Left colon (tissue), 2 donors: ENCODE measurements around the gene BHMT. TPM values are rescaled to one million over a fixed set of nuclear protein-coding genes. Genes with fewer than 3 reads are reported as not detected.
"Not testable (repeated sequence)": the region's sequence is repeated elsewhere in the genome, so short reads cannot be mapped to it uniquely, and the experiment has no call there.

Experiments used
- ATAC-seq: fragments of 200-7000 bp; cut with Tn5 transposase; one replicate; pipeline ENCODE4 v1.9.1; 2020; ENCODE audit warnings: mild to moderate bottlenecking, moderate library complexity
- DNase-seq, 2 donors: peaks; one replicate each; pipeline ENCODE4 v3.0.0-alpha.2; 2020
- intact Hi-C, 2 donors: fragments of 100-400 bp; cut with DNase I in 1 of 2; cut with micrococcal nuclease in 1 of 2; formaldehyde crosslinking; loops; one replicate each; pipeline versions ENCODE4 v1.11.2 to v1.14.0; 2022; cut with DNase I, micrococcal nuclease
- total RNA-seq, 2 donors: library from RNA; stranded (reverse); fragmentation: NEBNext Ultra II Directional; extraction: Animal tissue kit (Norgen Biotek cat#: 25700); gene quantifications; one replicate each; pipeline ENCODE4 v1.2.1, GENCODE V29; 2021
- donor health status: DM: no; HTN: no; CAD: no.
- donor health status: DM: yes; HTN: yes; CAD: no.

Gene BHMT
- total RNA-seq, 2 donors from 2014 or later: 0.28 TPM; not detected in 1

- ATAC-seq (no peak), DNase-seq (no peak)
- intact Hi-C loops: no loop called here
Measured at GRCh38 chr5:79157305-79157704, 45.7 kb downstream of the BHMT start.

- not testable (repeated sequence) for ATAC-seq
Measured at GRCh38 chr5:79161647-79162046, 50.0 kb downstream of the BHMT start.

DNA sequence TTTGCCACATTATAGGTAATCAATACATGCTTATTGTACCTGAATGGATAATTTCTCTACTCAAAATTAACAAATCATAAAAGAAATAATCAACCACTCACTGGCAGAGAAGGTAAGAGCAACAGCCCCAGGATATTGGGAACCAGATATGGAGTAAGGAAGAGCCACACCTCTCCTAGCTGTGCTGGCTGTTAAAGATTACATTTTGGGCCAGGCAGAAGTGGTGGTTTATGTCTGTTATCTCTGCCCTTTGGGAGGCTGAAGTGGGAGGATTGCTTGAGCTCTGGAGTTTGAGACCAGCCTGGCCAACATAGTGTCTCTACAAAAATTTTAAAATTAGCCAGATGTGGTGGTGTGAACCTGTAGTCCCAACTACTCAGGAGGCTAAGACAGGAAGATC lies 56.4 kb downstream of the BHMT start:
- intact Hi-C loops: no loop called here
- ATAC-seq: no peak
- DNase-seq: no peak

More at GRCh38 chr5:79161647-79162046, 50.0 kb downstream of the BHMT start:
- intact Hi-C loops, DNase-seq: not testable (repeated sequence)

DNA sequence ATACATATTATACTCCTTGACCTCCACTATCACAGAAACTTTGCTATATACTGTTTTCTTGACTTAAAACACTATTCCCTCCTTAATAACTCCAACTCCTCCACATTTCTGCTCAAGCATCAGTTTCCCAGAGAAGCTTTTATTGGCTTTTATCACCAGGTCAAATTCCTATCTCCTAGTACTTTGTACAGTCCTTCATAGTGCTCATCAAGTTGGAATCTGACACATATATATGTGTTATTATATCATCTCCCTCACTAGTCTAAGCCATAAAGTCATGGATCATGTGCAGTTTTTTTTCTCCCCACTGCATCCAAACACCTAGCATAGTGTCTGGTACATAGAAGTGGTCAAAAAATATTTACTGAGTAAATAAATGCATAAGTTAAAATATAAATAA lies 59.1 kb downstream of the BHMT start:
- DNase-seq: no peak
- ATAC-seq: peak; percentile 67
- intact Hi-C loops: no loop called here

DNA sequence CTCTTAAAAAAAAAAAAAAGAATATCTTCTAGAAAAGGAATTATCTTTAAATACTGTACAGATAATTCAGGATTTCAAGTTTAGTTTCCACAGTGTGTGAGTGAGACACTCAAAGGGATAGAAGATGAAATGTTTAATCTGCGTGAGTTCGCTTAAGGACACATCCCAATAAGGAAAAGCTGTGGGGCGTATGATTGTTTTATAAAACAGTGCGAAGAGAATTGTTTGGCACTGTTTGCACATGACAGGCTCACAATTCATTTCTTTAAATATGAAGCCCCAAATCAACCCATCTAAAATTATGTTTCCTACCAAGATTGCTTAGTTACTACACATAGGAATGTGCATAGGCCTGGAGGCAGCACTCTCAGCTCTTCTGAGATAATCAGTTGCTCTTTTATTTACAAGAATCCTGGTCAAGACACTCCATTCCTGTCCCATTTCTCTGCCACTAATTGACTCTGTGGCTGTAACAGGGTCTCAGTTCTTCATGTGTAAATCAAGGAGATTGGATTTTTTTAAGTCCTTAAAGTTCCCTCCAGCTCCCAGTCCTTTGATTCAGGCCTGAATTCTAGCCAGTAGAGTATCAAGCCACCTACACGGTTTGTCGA lies 60.1 kb downstream of the BHMT start:
- DNase-seq (no peak), ATAC-seq (peak; percentile 58)
- intact Hi-C loops: no loop called here

GRCh38 chr5:79172269-79172668 lies 60.7 kb downstream of the BHMT start:
- intact Hi-C loops: no loop called here
- no peak for DNase-seq
- ATAC-seq: no peak

DNA sequence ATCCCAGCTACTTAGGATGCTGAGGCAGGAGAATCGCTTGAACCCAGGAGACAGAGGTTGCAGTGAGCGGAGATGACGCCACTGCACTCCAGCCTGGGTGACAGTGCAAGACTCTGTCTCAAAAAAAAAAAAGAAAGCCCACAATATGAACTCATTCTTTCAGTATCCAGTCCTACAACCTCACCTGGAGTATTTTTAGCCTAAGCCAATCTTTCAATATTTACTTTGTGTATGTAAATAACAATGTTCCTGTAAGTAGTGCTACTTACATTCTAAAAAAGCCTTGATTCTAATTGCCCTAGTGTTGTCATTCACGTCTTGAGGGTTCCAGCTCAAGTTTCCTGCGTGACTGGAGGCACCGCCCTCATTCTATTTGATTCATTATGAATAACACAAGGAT lies 62.0 kb downstream of the BHMT start:
- DNase-seq: no peak
- peak; percentile 87 for ATAC-seq
- intact Hi-C loops: no loop called here

GRCh38 chr5:79180449-79180848 lies 68.8 kb downstream of the BHMT start:
- intact Hi-C loops, ATAC-seq: not testable (repeated sequence)

DNA sequence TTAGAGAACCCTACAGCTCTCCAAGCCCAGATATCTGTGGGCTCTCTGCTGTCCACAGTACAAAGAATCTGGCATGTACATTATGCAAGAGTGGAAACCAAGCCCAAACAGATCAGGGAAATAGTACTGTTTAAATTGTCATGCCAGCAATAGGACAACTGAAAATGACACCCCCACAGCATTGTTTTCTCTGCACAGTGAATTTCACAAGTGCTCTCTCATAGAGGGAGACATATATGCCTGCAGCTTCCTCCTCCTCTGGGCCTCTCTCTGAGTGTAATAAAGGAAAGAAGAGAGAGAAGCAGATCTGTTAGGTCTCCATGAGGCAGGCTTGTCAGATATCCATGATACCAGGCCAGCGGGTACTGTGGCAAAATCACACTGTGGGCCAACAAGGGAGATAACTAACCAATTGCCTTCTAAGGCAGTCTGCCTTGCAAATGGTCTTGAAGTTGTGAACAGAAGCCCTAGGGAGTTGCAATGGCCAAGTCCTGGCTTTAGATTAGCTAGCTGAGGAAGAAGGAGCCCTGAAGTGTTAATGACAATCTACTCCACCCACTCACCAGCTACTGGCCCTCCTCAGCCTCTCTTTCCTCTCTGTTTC lies 69.9 kb downstream of the BHMT start:
- DNase-seq (no peak), ATAC-seq (no peak)
- intact Hi-C loops: no loop called here

More at GRCh38 chr5:79180449-79180848, 68.8 kb downstream of the BHMT start:
- not testable (repeated sequence) for DNase-seq

Other genes starting within 250 kb of the BHMT start
- 1 to 10 TPM; 8.2 to 9.7 TPM for gene ARSB, start 126.5 kb upstream of the BHMT start, total RNA-seq
- gene DMGDH, start 42.1 kb upstream of the BHMT start, total RNA-seq: under 1 TPM; 0.95 TPM
- 1 to 10 TPM in 1 of 2 donors, under 1 TPM in 1; 0.98 to 1.6 TPM for gene BHMT2, start 42.0 kb upstream of the BHMT start, total RNA-seq
- 1 to 10 TPM; 4.5 to 9.2 TPM for gene JMY, start 124.3 kb downstream of the BHMT start, total RNA-seq